Non-pigmented ciliary epithelial cell (primary cell): ENCODE results near the gene HMBS.
"Not testable (repeated sequence)": the region's sequence is repeated elsewhere in the genome, so short reads cannot be mapped to it uniquely, and the experiment has no call there.

Source experiments
- DNase-seq: peaks from one replicate; pipeline ENCODE4 v3.0.0-alpha.2; 2010; ENCODE audit warnings: low read depth

The HMBS gene

GRCh38 chr11:119084663-119085436, at the start of gene HMBS:
Gene HMBS, plus strand, starts transcription at chr11:119084881. Its CDS starts 153 bp downstream, at chr11:119085034.
- DNase-seq = peak; percentile 74

GRCh38 chr11:119038884-119039283, 45.8 kb upstream of the HMBS start:
- no peak for DNase-seq

- DNase-seq = not testable (repeated sequence)
These were observed 45.2 kb upstream of the HMBS start for GRCh38 chr11:119039471-119039870.

GRCh38 chr11:119041821-119042514, 42.7 kb upstream of the HMBS start:
- DNase-seq = no peak

GRCh38 chr11:119042927-119043326, 41.8 kb upstream of the HMBS start:
- no peak for DNase-seq

- DNase-seq = no peak
These were observed 40.0 kb upstream of the HMBS start for GRCh38 chr11:119044708-119045107.

GRCh38 chr11:119046489-119046888, 38.2 kb upstream of the HMBS start:
- DNase-seq = no peak

- DNase-seq = no peak
These were observed 37.5 kb upstream of the HMBS start for GRCh38 chr11:119047205-119047604.

- no peak for DNase-seq
These were observed 36.0 kb upstream of the HMBS start for GRCh38 chr11:119048644-119049043.

- no peak for DNase-seq
These were observed 35.6 kb upstream of the HMBS start for GRCh38 chr11:119049081-119049480.

- no peak for DNase-seq
These were observed 33.1 kb upstream of the HMBS start for GRCh38 chr11:119051440-119052162.

GRCh38 chr11:119052163-119052814, 32.4 kb upstream of the HMBS start:
- no peak for DNase-seq

- DNase-seq = no peak
These were observed 30.3 kb upstream of the HMBS start for GRCh38 chr11:119054418-119054817.

GRCh38 chr11:119055901-119056300, 28.8 kb upstream of the HMBS start:
- no peak for DNase-seq

GRCh38 chr11:119056421-119056999, 28.2 kb upstream of the HMBS start:
- no peak for DNase-seq

- DNase-seq = peak; percentile 68
These were observed 27.5 kb upstream of the HMBS start, which contains the start of gene HYOU1 for GRCh38 chr11:119057000-119057769. Gene HYOU1, minus strand, starts transcription at chr11:119057205. Its CDS starts 1,045 bp downstream, at chr11:119056160.

- DNase-seq = not testable (repeated sequence)
These were observed 25.6 kb upstream of the HMBS start for GRCh38 chr11:119059128-119059527.

- DNase-seq = no peak
These were observed 23.4 kb upstream of the HMBS start for GRCh38 chr11:119061256-119061655.

- DNase-seq = no peak
These were observed 21.9 kb upstream of the HMBS start for GRCh38 chr11:119062779-119063178.

- no peak for DNase-seq
These were observed 19.3 kb upstream of the HMBS start for GRCh38 chr11:119065369-119065768.
